Measurements from ENCODE around the gene DUSP22. TPM values are rescaled to one million over a fixed set of nuclear protein-coding genes. Genes with fewer than 3 reads are reported as not detected.

DUSP22 gene
- polyA plus RNA-seq, 1 donor from 2014 or later = 126 TPM

GRCh38 chr6:345747-346385 lies 53.6 kb downstream of the DUSP22 start:
- peak overlapping the region; percentile 50 to 93 (median 53) for H3K27ac Mint-ChIP-seq
- H3K9me3 Mint-ChIP-seq = peaks cover 0 to 2% (median 0%) of the 10 kb centered on the region in 3 donors
- H3K4me1 Mint-ChIP-seq = peaks cover 35 to 80% (median 52%) of the 10 kb centered on the region in 3 donors
- H3K36me3 Mint-ChIP-seq = peaks cover 24% of the 10 kb centered on the region
- H3K4me3 Mint-ChIP-seq = no peak overlapping the region
- H3K27me3 Mint-ChIP-seq = no peaks in the 10 kb centered on the region

DNA sequence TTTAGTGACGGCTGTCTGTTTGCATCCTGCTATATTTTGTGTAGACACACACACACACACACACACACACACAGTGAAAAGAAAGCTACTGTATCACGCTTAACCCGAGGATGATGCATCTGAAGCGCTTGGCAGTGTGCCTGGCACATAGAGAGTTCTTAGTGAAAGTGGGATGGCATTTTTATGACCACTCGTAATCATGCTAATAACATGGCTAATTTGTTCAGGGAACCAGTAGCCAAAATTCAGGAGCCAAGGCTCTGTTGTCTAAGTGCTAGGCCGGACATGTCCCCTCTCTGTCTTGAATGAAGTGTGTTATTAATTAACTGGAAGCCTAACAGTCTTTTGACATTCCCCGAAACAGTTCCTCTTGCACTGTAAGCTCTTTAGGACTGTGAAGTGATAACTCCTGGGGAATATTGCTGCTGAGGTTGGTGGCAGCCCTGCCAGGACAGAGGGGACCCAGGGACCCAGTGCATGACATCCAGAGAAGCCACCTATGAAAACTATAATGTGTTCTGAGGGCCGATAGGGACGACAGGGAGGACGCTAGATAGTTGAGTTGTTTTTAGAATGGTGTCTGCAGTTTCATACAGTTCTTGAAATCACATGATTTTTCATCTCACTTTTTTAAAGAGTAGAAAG lies 54.2 kb downstream of the DUSP22 start:
- H3K27ac Mint-ChIP-seq = peak overlapping the region; percentile 50 to 93 (median 92)
- H3K9me3 Mint-ChIP-seq = peaks cover 0 to 2% (median 0%) of the 10 kb centered on the region in 3 donors
- peak overlapping the region in 2 of 4 donors; percentile 79 to 88 for H3K4me3 Mint-ChIP-seq
- H3K4me1 Mint-ChIP-seq = peaks cover 29 to 78% (median 46%) of the 10 kb centered on the region in 3 donors
- peaks cover 27% of the 10 kb centered on the region for H3K36me3 Mint-ChIP-seq
- H3K27me3 Mint-ChIP-seq = no peaks in the 10 kb centered on the region

DNA sequence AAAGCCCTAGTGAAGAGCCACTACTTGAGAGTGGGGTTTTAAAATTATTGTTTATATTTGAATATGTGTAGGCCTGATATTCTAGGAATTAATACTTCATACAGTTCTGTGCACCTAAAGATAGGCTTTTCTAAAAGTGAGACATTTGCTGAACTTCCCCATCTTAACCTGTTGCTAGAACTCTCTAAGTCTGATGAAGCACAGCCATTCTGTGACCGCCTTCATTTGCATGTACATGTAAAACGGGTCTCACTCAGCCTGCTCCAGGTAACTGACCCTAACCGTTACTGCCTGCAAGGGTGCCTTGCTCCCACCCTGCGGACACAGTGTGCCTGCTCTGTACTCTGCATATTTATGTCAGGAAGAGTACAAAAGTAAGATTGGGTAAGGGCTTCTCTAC lies 54.9 kb downstream of the DUSP22 start:
- Mint-ChIP-seq H3K27ac (peak overlapping the region; percentile 50 to 93 (median 92)), H3K9me3 (peaks cover 0 to 2% (median 0%) of the 10 kb centered on the region in 3 donors), H3K4me3 (peak overlapping the region; percentile 22 to 88 (median 71)), H3K4me1 (peaks cover 22 to 70% (median 39%) of the 10 kb centered on the region in 3 donors), H3K36me3 (peaks cover 29% of the 10 kb centered on the region), H3K27me3 (no peaks in the 10 kb centered on the region)

GRCh38 chr6:347951-348859 lies 55.9 kb downstream of the DUSP22 start:
- no peaks in the 10 kb centered on the region for H3K27me3 Mint-ChIP-seq
- peak overlapping the region; percentile 50 to 93 (median 92) for H3K27ac Mint-ChIP-seq
- H3K4me3 Mint-ChIP-seq = peak overlapping the region in 2 of 4 donors; percentile 87 to 88
- H3K36me3 Mint-ChIP-seq = peaks cover 31% of the 10 kb centered on the region
- H3K9me3 Mint-ChIP-seq = peaks cover 0 to 2% (median 0%) of the 10 kb centered on the region in 3 donors
- H3K4me1 Mint-ChIP-seq = peaks cover 21 to 65% (median 35%) of the 10 kb centered on the region in 3 donors

GRCh38 chr6:348860-349396 lies 56.6 kb downstream of the DUSP22 start:
- H3K4me1 Mint-ChIP-seq = peaks cover 21 to 61% (median 38%) of the 10 kb centered on the region in 3 donors
- H3K36me3 Mint-ChIP-seq = peaks cover 29% of the 10 kb centered on the region
- H3K27ac Mint-ChIP-seq = no peak overlapping the region

DNA sequence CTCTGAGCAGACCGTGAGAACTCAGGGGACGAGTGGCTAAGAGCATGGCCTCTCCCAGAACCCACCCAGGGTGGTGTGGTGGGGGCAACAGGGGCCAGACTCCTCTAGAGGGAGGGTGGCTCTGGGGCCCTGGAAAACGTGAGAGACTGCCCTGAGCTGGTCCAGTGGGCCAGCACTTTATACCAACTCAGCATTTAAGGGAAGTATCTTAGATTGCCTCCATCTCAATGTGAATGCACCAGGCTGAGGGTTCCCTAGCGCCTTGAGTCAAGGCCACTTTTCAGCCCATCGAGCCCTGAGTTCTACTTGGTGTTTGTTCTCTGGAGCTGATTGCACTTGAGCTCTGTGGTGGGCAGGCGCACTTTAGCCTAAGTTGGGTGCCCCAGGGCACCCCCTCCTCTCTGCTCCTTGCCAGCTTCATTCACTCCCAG lies 57.2 kb downstream of the DUSP22 start:
- Mint-ChIP-seq H3K9me3 (peaks cover 0 to 2% (median 0%) of the 10 kb centered on the region in 3 donors), H3K27ac (peak overlapping the region in 2 of 3 donors; percentile 20 to 39), H3K36me3 (peaks cover 29% of the 10 kb centered on the region), H3K4me1 (peaks cover 21 to 59% (median 38%) of the 10 kb centered on the region in 3 donors), H3K27me3 (no peaks in the 10 kb centered on the region), H3K4me3 (peak overlapping the region in 2 of 4 donors; percentile 29 to 34)

More at GRCh38 chr6:348860-349396, 56.6 kb downstream of the DUSP22 start:
- peaks cover 0 to 2% (median 0%) of the 10 kb centered on the region in 3 donors for H3K9me3 Mint-ChIP-seq
- H3K27me3 Mint-ChIP-seq = no peaks in the 10 kb centered on the region
- H3K4me3 Mint-ChIP-seq = peak overlapping the region in 2 of 4 donors; percentile 1 to 70

GRCh38 chr6:350371-350770 lies 58.1 kb downstream of the DUSP22 start:
- Mint-ChIP-seq H3K36me3 (peaks cover 27% of the 10 kb centered on the region), H3K9me3 (peaks cover 0 to 2% (median 0%) of the 10 kb centered on the region in 3 donors), H3K4me1 (peaks cover 21 to 62% (median 42%) of the 10 kb centered on the region in 3 donors), H3K4me3 (no peak overlapping the region), H3K27me3 (no peaks in the 10 kb centered on the region), H3K27ac (peak overlapping the region in 1 of 3 donors; percentile 39)

GRCh38 chr6:351011-351866 lies 59.0 kb downstream of the DUSP22 start:
- Mint-ChIP-seq H3K4me1 (peaks cover 27 to 62% (median 49%) of the 10 kb centered on the region in 3 donors), H3K36me3 (peaks cover 24% of the 10 kb centered on the region), H3K9me3 (peaks cover 0 to 2% (median 0%) of the 10 kb centered on the region in 3 donors), H3K27ac (no peak overlapping the region), H3K4me3 (no peak overlapping the region), H3K27me3 (no peaks in the 10 kb centered on the region)

DNA sequence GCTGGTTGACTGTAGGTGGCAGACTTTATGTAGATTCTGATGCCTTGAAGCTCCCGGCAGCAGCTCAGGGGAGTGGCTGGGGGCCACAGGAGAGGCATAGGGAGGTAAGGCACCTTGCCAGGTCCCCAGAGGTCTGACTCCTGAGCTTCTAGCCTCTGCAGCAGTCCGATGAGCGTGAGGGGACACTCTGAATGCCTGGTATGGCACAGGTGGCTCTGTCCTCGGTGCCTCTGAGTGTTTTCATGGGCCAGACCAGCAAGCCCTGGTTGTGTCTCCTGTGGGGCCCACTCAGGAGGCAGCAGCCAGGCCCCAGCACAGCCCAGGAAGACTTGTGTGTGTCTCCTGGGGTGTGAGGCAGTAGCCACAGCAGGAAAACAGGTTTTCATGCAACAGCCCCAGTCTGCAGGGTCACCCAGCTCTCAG lies 59.6 kb downstream of the DUSP22 start:
- peaks cover 24% of the 10 kb centered on the region for H3K36me3 Mint-ChIP-seq
- H3K9me3 Mint-ChIP-seq = peaks cover 0 to 2% (median 0%) of the 10 kb centered on the region in 3 donors
- H3K4me1 Mint-ChIP-seq = peaks cover 27 to 61% (median 51%) of the 10 kb centered on the region in 3 donors
- no peak overlapping the region for H3K4me3 Mint-ChIP-seq
- H3K27ac Mint-ChIP-seq = peak overlapping the region in 1 of 3 donors; percentile 20
- H3K27me3 Mint-ChIP-seq = no peaks in the 10 kb centered on the region

DNA sequence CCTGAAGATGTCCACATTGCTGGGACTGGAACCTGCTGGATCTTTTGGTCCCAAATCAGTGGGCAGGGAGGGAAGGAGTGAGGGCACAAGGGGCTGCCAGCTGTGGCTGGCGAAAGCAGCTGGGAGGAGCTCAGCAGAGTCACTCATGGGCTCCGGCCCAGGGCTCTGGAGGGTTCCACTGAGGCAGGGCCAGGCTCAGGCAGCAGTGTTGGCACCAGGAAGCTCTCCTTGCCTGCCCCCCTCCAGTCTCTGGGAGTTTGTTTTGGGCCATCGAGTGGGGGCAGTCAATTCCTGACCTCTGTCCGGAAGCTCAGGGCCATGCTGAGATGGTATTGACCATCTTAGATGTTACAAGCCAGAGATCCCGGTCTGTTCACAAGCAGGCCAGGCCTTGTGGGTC lies 60.2 kb downstream of the DUSP22 start:
- Mint-ChIP-seq H3K4me3 (no peak overlapping the region), H3K36me3 (peaks cover 21% of the 10 kb centered on the region), H3K27ac (no peak overlapping the region), H3K27me3 (no peaks in the 10 kb centered on the region), H3K4me1 (peaks cover 25 to 61% (median 49%) of the 10 kb centered on the region in 3 donors), H3K9me3 (peaks cover 0 to 2% (median 0%) of the 10 kb centered on the region in 3 donors)

GRCh38 chr6:352896-353470 lies 60.7 kb downstream of the DUSP22 start:
- peaks cover 20% of the 10 kb centered on the region for H3K36me3 Mint-ChIP-seq
- H3K4me3 Mint-ChIP-seq = no peak overlapping the region
- peaks cover 0 to 2% (median 0%) of the 10 kb centered on the region in 3 donors for H3K9me3 Mint-ChIP-seq
- peak overlapping the region in 1 of 3 donors; percentile 68 for H3K27ac Mint-ChIP-seq
- no peaks in the 10 kb centered on the region for H3K27me3 Mint-ChIP-seq
- H3K4me1 Mint-ChIP-seq = peaks cover 26 to 61% (median 48%) of the 10 kb centered on the region in 3 donors

DNA sequence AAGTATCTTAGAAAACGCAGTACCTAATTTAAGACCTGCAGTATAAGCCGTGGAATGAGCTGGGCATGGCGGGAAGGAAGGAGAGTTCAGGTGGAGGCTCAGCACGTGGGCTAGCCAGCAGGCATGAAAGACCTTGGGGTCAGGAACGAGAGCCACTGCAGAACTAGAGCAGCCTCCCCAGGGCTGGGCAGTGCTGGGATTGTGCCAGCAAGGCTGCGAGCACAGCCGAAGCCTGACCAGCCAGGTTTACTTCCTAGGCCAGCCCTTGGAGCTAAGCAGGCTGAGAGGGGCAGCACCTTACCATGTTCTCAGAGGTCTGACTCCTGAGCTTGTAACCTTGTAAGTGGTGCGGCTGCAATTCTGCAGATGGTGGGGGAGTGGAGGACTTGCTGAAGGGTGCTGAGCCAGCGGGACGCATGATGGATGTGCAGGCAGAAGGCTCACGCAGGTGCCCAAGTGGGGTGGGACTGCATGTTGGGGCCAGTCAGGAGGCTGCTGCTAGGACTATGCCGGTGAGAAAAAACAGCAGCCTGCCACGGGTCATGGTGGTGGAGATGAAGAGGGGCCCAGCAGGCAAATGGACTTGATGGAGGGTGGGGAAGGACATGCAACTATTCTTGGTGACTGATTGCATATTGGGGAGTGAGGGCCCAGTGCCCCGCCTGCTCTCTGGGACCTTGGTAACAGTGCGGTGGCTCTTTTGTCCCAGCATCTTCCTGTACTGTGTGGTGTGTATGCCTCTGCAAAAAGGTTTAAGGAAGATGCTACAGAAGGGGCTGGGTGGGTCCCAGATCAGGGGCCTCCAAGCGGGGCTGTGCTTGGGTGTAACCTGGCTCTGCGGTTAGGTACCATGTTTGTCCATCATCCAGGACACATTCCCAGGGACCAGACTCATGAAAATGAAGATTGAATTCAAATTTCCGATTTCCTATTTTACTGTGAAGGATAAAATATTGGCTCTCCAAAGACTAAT lies 61.6 kb downstream of the DUSP22 start:
- H3K27me3 Mint-ChIP-seq = peaks cover 1% of the 10 kb centered on the region
- H3K27ac Mint-ChIP-seq = peak overlapping the region in 2 of 3 donors; percentile 68 to 86
- peaks cover 16% of the 10 kb centered on the region for H3K36me3 Mint-ChIP-seq
- peaks cover 35 to 63% (median 52%) of the 10 kb centered on the region in 3 donors for H3K4me1 Mint-ChIP-seq
- H3K9me3 Mint-ChIP-seq = peaks cover 0 to 2% (median 0%) of the 10 kb centered on the region in 3 donors
- H3K4me3 Mint-ChIP-seq = no peak overlapping the region
